Body of pancreas (tissue), 4 donors: ENCODE measurements around the gene SENP2.

Experiments used
- POLR2A ChIP-seq, 3 donors: fragments of 450-650 bp; IDR thresholded peaks; one replicate each; pipeline ENCODE4 v1.6.1; 2016; ENCODE audit warnings: antibody characterized with exemption in 3 of 3, mild to moderate bottlenecking in 2 of 3
- TF ChIP-seq, protein P1 (sequence below), 7 experiments: fragments of 450-650 bp in 4 of 7; fragments of 200-600 bp in 3 of 7; sonication (generic) in 3 of 7; IDR thresholded peaks; one replicate each; pipeline ENCODE4 v1.5.1; 2016 to 2019; ENCODE audit warnings: antibody characterized with exemption in 7 of 7

- no peak for TF ChIP-seq POLR2A (IDR thresholded peaks at IDR 0.05)
- TF ChIP-seq, protein P1, sequence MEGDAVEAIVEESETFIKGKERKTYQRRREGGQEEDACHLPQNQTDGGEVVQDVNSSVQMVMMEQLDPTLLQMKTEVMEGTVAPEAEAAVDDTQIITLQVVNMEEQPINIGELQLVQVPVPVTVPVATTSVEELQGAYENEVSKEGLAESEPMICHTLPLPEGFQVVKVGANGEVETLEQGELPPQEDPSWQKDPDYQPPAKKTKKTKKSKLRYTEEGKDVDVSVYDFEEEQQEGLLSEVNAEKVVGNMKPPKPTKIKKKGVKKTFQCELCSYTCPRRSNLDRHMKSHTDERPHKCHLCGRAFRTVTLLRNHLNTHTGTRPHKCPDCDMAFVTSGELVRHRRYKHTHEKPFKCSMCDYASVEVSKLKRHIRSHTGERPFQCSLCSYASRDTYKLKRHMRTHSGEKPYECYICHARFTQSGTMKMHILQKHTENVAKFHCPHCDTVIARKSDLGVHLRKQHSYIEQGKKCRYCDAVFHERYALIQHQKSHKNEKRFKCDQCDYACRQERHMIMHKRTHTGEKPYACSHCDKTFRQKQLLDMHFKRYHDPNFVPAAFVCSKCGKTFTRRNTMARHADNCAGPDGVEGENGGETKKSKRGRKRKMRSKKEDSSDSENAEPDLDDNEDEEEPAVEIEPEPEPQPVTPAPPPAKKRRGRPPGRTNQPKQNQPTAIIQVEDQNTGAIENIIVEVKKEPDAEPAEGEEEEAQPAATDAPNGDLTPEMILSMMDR (IDR thresholded peaks at IDR 0.05) = no peak
These were observed 607 bp upstream of the SENP2 start for GRCh38 chr3:185585518-185585858.
